GM12878 (cell line): ENCODE data around the gene RAD51B. TPM values are rescaled to one million over a fixed set of nuclear protein-coding genes. Genes with fewer than 3 reads are reported as not detected.

Experiments used
- ATAC-seq: fragments of 200-7000 bp; cut with Tn5 transposase; 3 replicates; pipeline ENCODE4 v1.9.1; 2020; ENCODE audit warnings: mild to moderate bottlenecking, moderate library complexity
- BruUV-seq: library from RNA; stranded (reverse); fragments of 400-500 nt; replicated peaks from 2 replicates; lab custom pipeline; 2021; lab: Mats Ljungman, UMichigan
- CTCF ChIA-PET: fragments of 300-600 bp; sonication (Branson Sonifier 250); formaldehyde crosslinking; extraction: SDS; loops from one replicate; lab custom pipeline; 2021; ENCODE audit warnings: inconsistent platforms; lab: Yijun Ruan, JAX
- POLR2A ChIA-PET: fragments of 350-600 bp; formaldehyde crosslinking; extraction: SDS; loops from one replicate; lab custom pipeline; 2021; ENCODE audit warnings: inconsistent platforms; lab: Charles Lee
- RAD21 ChIA-PET: fragments of 300-600 bp; sonication (Branson Sonifier 250); formaldehyde crosslinking; loops from one replicate; lab custom pipeline; 2023; ENCODE audit warnings: antibody characterized with exemption; ENCODE audit not compliant: unreplicated experiment; lab: Charles Lee
- SMC1A ChIA-PET: fragments of 300-600 bp; sonication (Branson Sonifier 250); formaldehyde crosslinking; loops from one replicate; lab custom pipeline; 2023; ENCODE audit not compliant: unreplicated experiment, uncharacterized antibody; lab: Charles Lee
- DNase-seq: peaks from one replicate; pipeline ENCODE4 v3.0.0-alpha.2; 2011; ENCODE audit warnings: low read depth, low spot score
- FAIRE-seq: peaks from 3 replicates; lab custom pipeline; 2011; peaks lifted over from hg19 to GRCh38; lab: Jason Lieb, UNC
- H2AFZ ChIP-seq: 2 replicates; pipeline ENCODE4 v1.6.0; 2011; ENCODE audit warnings: low read depth, low read length, control low read depth; ENCODE audit not compliant: control insufficient read depth
- H3K27ac ChIP-seq: 2 replicates; pipeline ENCODE4 v1.5.1; 2011; ENCODE audit warnings: control low read depth; ENCODE audit not compliant: control insufficient read depth, insufficient read depth
- H3K27me3 ChIP-seq, 2 experiments: replicated peaks in 1 of 2; 2 replicates each; pipeline versions ENCODE4 v1.6.0 to v1.6.1; 2011; ENCODE audit warnings: low read length in 1 of 2; ENCODE audit not compliant: control insufficient read depth in 2 of 2, insufficient read depth in 2 of 2
- H3K36me3 ChIP-seq, 2 experiments: 2 replicates each; pipeline ENCODE4 v1.5.1; 2011; ENCODE audit warnings: low read length in 1 of 2; ENCODE audit not compliant: control insufficient read depth in 2 of 2, insufficient read depth in 2 of 2
- H3K4me1 ChIP-seq: 2 replicates; pipeline ENCODE4 v1.6.1; 2011; ENCODE audit warnings: mild to moderate bottlenecking, low read length, moderate library complexity, mixed read lengths; ENCODE audit not compliant: control insufficient read depth, insufficient read depth
- H3K4me2 ChIP-seq: 2 replicates; pipeline ENCODE4 v1.6.0; 2011; ENCODE audit warnings: control low read depth; ENCODE audit not compliant: control insufficient read depth, insufficient read depth
- H3K4me3 ChIP-seq: fragments of 200-600 bp; sonication (generic); 2 replicates; pipeline ENCODE4 v1.5.1; 2016
- H3K79me2 ChIP-seq: 2 replicates; pipeline ENCODE4 v1.6.0; 2011; ENCODE audit warnings: low read length; ENCODE audit not compliant: control insufficient read depth, insufficient read depth
- H3K9ac ChIP-seq: 2 replicates; pipeline ENCODE4 v1.8.0; 2011; ENCODE audit warnings: low read length, control low read depth, mixed read lengths; ENCODE audit not compliant: control insufficient read depth, insufficient read depth
- H3K9me3 ChIP-seq: replicated peaks from 3 replicates; pipeline ENCODE4 v1.5.1; 2011; ENCODE audit warnings: mild to moderate bottlenecking, low read length; ENCODE audit not compliant: control insufficient read depth, insufficient read depth
- H4K20me1 ChIP-seq: 2 replicates; pipeline ENCODE4 v1.6.0; 2011; ENCODE audit not compliant: control insufficient read depth, insufficient read depth
- HDGF ChIP-seq: fragments of 450-650 bp; IDR thresholded peaks from 2 replicates; pipeline ENCODE4 v1.6.1; 2016; ENCODE audit warnings: antibody characterized with exemption
- RAD51 ChIP-seq: fragments of 450-650 bp; IDR thresholded peaks from 2 replicates; pipeline ENCODE4 v1.6.1; 2016; ENCODE audit warnings: moderate library complexity, mild to moderate bottlenecking, inconsistent platforms
- RUNX3 ChIP-seq: IDR thresholded peaks from 2 replicates; pipeline ENCODE4 v1.6.1; 2012; ENCODE audit warnings: low read length, inconsistent platforms
- SMARCA5 ChIP-seq: fragments of 450-650 bp; IDR thresholded peaks from 2 replicates; pipeline ENCODE4 v1.6.1; 2017; ENCODE audit warnings: mild to moderate bottlenecking
- SPI1 ChIP-seq: IDR thresholded peaks from 2 replicates; pipeline ENCODE4 v1.6.1; 2011; ENCODE audit warnings: low read depth, mild to moderate bottlenecking, low read length, moderate library complexity, borderline replicate concordance; ENCODE audit not compliant: insufficient read depth
- WRNIP1 ChIP-seq: IDR thresholded peaks from 2 replicates; pipeline ENCODE4 v1.6.1; 2011; ENCODE audit warnings: low read depth, low read length, improper control_type of control experiment, borderline replicate concordance
- WGBS: methylation state at CpG from one replicate; pipeline ENCODE4 v1.1.6; 2016; ENCODE audit warnings: low lambda C conversion rate; ENCODE audit not compliant: insufficient replicate concordance, insufficient coverage; ENCODE audit errors: missing lambda C conversion rate; 5-methylcytosine and 5-hydroxymethylcytosine counted together
- in situ Hi-C: fragments of 300-500 bp; cut with MboI; formaldehyde crosslinking; loops from 9 replicates; pipeline ENCODE4 v1.14.3; 2018; ENCODE audit warnings: mixed read lengths
- intact Hi-C: fragments of 100-400 bp; cut with micrococcal nuclease; formaldehyde crosslinking; loops from one replicate; pipeline ENCODE4 v1.14.2; 2022; ENCODE audit not compliant: unreplicated experiment
- polyA plus RNA-seq, 11 experiments: library from polyadenylated mRNA; depleted of rRNA in 4 of 11; unstranded in 6 of 11; stranded (reverse) in 5 of 11; fragments of >200 nt; fragmentation: Nextera tagmentation in 4 of 11; fragmentation: Illumina TruSeq in 1 of 11; extraction: Ambion mirVana in 4 of 11; extraction: Trizol in 1 of 11; gene quantifications; 1 replicate in 1 of 11; 2 replicates in 10 of 11; pipeline versions ENCODE4 v1.2.1 to v1.2.3, GENCODE V29; 2011 to 2016; ENCODE audit warnings: inconsistent platforms in 2 of 11, missing spikeins in 2 of 11, low read depth in 1 of 11
- total RNA-seq, 4 experiments: library from RNA; depleted of rRNA in 3 of 4; stranded (reverse); fragments of >200 nt in 3 of 4; fragmentation: Illumina TruSeq in 1 of 4; extraction: Trizol in 1 of 4; gene quantifications; 2 replicates each; pipeline versions ENCODE4 v1.2.1 to v1.2.3, GENCODE V29; 2013 to 2021
- TF ChIP-seq, protein P1 (sequence below): fragments of 450-650 bp; IDR thresholded peaks from 2 replicates; pipeline ENCODE4 v1.6.1; 2018; ENCODE audit warnings: borderline replicate concordance, mild to moderate bottlenecking; ENCODE audit not compliant: partially characterized antibody

RAD51B gene
- total and polyA plus RNA-seq, 10 of the 15 experiments (the other 5 are each of a cell fraction or from before 2014, with no cell fraction given), result 9.8 to 26.8 (median 21.3) TPM

GRCh38 chr14:68566075-68566474 is 746.5 kb downstream of the RAD51B start:
- FAIRE-seq, result no peak
- Histone ChIP-seq H3K79me2 (no peaks in the 10 kb centered on the region), H3K9me3 (no peaks in the 10 kb centered on the region), H4K20me1 (no peaks in the 10 kb centered on the region), H2AFZ (no peak overlapping the region), H3K4me3 (no peak overlapping the region), H3K9ac (no peak overlapping the region), H3K4me2 (no peak overlapping the region), H3K4me1 (no peaks in the 10 kb centered on the region), H3K27ac (no peak overlapping the region), H3K27me3 (no peaks in the 10 kb centered on the region), H3K36me3 (no peaks in the 10 kb centered on the region)
- no peak for ATAC-seq
- in situ Hi-C loops, result no loop called here
- intact Hi-C loops, result no loop called here
- ChIA-PET RAD21 (interaction anchor here (0.8 kb wide), 1 partner anchor 219 kb away, joined by 3 read pairs; no protein-coding TSS in a partner anchor), POLR2A (no interaction called here), CTCF (interaction anchor here (0.5 to 1.3 kb wide), 2 partner anchors 98 to 317 kb away, joined by 3 read pairs; no protein-coding TSS in a partner anchor), SMC1A (interaction anchor here (0.6 to 1.3 kb wide), 3 partner anchors 13 to 52 kb away, joined by 3 to 4 read pairs (median 3); no protein-coding TSS in a partner anchor)
- TF ChIP-seq WRNIP1 (no peak), HDGF (no peak), RAD51 (no peak)
- no peak for DNase-seq
- BruUV-seq, result no TSS peak
- 30% methylated on average over 2 of the region's 2 CpGs for WGBS

DNA sequence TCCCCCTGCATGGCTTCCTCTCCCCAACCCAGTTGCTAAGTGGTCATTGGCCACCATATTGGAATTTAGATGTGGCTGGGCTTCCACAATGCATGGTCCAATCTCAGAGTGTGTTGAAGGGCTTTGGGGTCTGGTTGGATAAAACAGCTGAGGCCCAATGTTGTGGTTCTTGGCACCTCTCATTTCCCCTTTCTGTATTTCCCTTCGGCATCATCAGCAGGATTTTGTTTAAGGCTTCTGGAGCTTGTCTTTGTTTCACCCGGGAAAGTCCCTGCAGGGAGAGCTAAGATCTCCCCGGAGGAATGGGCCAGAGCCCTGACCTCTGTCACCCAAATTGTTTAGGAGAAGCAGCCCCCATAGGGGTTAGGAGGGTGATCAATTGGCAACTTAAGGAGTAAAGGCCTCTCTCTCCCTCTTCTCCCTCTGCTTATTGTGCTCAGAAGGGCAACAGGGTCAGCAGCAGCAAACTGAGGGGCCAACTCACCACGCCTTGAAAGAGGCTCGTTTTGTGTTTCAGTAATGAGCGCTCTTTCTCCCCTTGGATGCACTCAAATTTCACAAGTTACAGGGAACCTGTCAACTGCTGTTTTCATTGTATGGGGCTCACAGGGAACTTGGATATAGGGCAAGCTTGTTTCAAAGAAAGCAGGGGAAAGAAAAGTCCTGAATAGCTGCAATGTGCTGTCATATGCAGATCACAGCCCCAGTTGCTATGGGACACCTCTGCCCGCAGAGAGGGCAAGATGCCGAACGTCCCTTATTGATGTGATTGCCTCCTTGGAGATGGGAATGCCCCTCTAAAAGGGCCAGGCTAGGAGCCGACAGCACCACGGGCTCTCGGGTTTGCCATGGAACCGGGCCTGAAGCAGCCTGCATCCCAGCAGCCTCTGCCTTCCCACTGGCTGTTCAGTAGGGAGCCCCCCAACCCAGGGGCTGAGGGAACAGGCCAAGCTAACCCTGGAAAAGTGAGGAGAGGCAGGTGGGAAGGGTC is 749.6 kb downstream of the RAD51B start:
- ChIA-PET RAD21 (no interaction called here), POLR2A (interaction anchor here (0.6 kb wide), 1 partner anchor 160 kb away, joined by 3 read pairs; no protein-coding TSS in a partner anchor), CTCF (interaction anchor here (0.6 to 0.7 kb wide), 2 partner anchors 10 to 1070 kb away, joined by 3 read pairs; no protein-coding TSS in a partner anchor), SMC1A (interaction anchor here (1.0 to 1.3 kb wide), 2 partner anchors 12 to 15 kb away, joined by 3 to 4 read pairs; no protein-coding TSS in a partner anchor)
- Histone ChIP-seq H4K20me1 (no peaks in the 10 kb centered on the region), H3K4me2 (no peak overlapping the region), H3K27me3 (no peaks in the 10 kb centered on the region), H3K36me3 (no peaks in the 10 kb centered on the region), H3K27ac (no peak overlapping the region), H3K9me3 (no peaks in the 10 kb centered on the region), H3K4me3 (no peak overlapping the region), H3K9ac (no peak overlapping the region), H3K79me2 (no peaks in the 10 kb centered on the region), H3K4me1 (no peaks in the 10 kb centered on the region), H2AFZ (no peak overlapping the region)
- DNase-seq (no peak), ATAC-seq (no peak), FAIRE-seq (no peak)
- TF ChIP-seq RUNX3, result peak; percentile 41
- TF ChIP-seq SMARCA5, result no peak
- TF ChIP-seq SPI1, result peak; percentile 56
- TF ChIP-seq, protein P1, sequence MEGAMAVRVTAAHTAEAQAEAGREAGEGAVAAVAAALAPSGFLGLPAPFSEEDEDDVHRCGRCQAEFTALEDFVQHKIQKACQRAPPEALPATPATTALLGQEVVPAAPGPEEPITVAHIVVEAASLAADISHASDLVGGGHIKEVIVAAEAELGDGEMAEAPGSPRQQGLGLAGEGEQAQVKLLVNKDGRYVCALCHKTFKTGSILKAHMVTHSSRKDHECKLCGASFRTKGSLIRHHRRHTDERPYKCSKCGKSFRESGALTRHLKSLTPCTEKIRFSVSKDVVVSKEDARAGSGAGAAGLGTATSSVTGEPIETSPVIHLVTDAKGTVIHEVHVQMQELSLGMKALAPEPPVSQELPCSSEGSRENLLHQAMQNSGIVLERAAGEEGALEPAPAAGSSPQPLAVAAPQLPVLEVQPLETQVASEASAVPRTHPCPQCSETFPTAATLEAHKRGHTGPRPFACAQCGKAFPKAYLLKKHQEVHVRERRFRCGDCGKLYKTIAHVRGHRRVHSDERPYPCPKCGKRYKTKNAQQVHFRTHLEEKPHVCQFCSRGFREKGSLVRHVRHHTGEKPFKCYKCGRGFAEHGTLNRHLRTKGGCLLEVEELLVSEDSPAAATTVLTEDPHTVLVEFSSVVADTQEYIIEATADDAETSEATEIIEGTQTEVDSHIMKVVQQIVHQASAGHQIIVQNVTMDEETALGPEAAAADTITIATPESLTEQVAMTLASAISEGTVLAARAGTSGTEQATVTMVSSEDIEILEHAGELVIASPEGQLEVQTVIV, result no peak
- in situ Hi-C loops (no loop called here), intact Hi-C loops (no loop called here)
- BruUV-seq, result no TSS peak
- WGBS, result 67% methylated on average over 13 of the region's 13 CpGs
